IMR-90 (cell line): Measurements from ENCODE around the gene TTC39A. TPM values are rescaled to one million over a fixed set of nuclear protein-coding genes. Genes with fewer than 3 reads are reported as not detected.

Experiments used
- ATAC-seq: fragments of 200-7000 bp; cut with Tn5 transposase; 2 replicates; pipeline ENCODE4 v1.9.1; 2020; ENCODE audit warnings: low read depth, mild to moderate bottlenecking, moderate library complexity
- BruUV-seq: library from RNA; stranded (reverse); fragments of 400-500 nt; replicated peaks from 2 replicates; lab custom pipeline; 2021; lab: Mats Ljungman, UMichigan
- CTCF ChIA-PET: fragments of 300-600 bp; formaldehyde crosslinking; extraction: SDS; loops from one replicate; lab custom pipeline; 2021; ENCODE audit warnings: antibody characterized with exemption; lab: Yijun Ruan, JAX
- POLR2A ChIA-PET: fragments of 300-600 bp; sonication (Branson Sonifier 250); formaldehyde crosslinking; loops from one replicate; lab custom pipeline; 2022; ENCODE audit warnings: antibody characterized with exemption; ENCODE audit not compliant: unreplicated experiment; lab: Charles Lee
- DNase-seq: peaks from one replicate; pipeline ENCODE4 v3.0.0; 2013
- H2AFZ ChIP-seq: replicated peaks from 2 replicates; pipeline ENCODE3; 2013; ENCODE audit warnings: low read length, mild to moderate bottlenecking; ENCODE audit not compliant: poor library complexity
- H2AK5ac ChIP-seq: 2 replicates; pipeline ENCODE4 v1.6.1; 2013; ENCODE audit warnings: low read depth, low read length, inconsistent platforms
- H2AK9ac ChIP-seq: replicated peaks from 2 replicates; pipeline ENCODE3; 2013; ENCODE audit warnings: mild to moderate bottlenecking, low read depth, low read length, moderate library complexity; ENCODE audit not compliant: poor library complexity
- H2BK120ac ChIP-seq: 2 replicates; pipeline ENCODE4 v1.6.1; 2013; ENCODE audit warnings: low read depth, low read length, inconsistent platforms
- H2BK15ac ChIP-seq: 3 replicates; pipeline ENCODE4 v1.6.1; 2013; ENCODE audit warnings: low read depth, low read length, inconsistent platforms
- H2BK20ac ChIP-seq: 2 replicates; pipeline ENCODE4 v1.6.1; 2013; ENCODE audit warnings: low read depth, mild to moderate bottlenecking, inconsistent platforms, low read length, moderate library complexity
- H2BK5ac ChIP-seq: 2 replicates; pipeline ENCODE4 v1.6.1; 2013; ENCODE audit warnings: mild to moderate bottlenecking, low read depth, low read length, inconsistent platforms; ENCODE audit not compliant: poor library complexity, severe bottlenecking
- H3K14ac ChIP-seq: replicated peaks from 2 replicates; pipeline ENCODE4 v1.6.1; 2013; ENCODE audit warnings: low read depth, low read length, inconsistent platforms
- H3K18ac ChIP-seq: 2 replicates; pipeline ENCODE4 v1.6.1; 2013; ENCODE audit warnings: low read depth, low read length, control low read depth
- H3K23ac ChIP-seq: 2 replicates; pipeline ENCODE4 v1.6.1; 2013; ENCODE audit warnings: low read depth, low read length, inconsistent platforms
- H3K27ac ChIP-seq: 2 replicates; pipeline ENCODE4 v1.5.1; 2013; ENCODE audit warnings: mild to moderate bottlenecking, control low read depth, low read length; ENCODE audit not compliant: insufficient read depth
- H3K27me3 ChIP-seq: 2 replicates; pipeline ENCODE4 v1.6.1; 2013; ENCODE audit warnings: low read length; ENCODE audit not compliant: control insufficient read depth, insufficient read depth
- H3K36me3 ChIP-seq: 2 replicates; pipeline ENCODE4 v1.6.1; 2013; ENCODE audit warnings: low read length, mixed read lengths; ENCODE audit not compliant: control insufficient read depth, insufficient read depth
- H3K4ac ChIP-seq: 2 replicates; pipeline ENCODE4 v1.6.1; 2013; ENCODE audit warnings: low read depth, low read length, inconsistent platforms
- H3K4me1 ChIP-seq: 2 replicates; pipeline ENCODE4 v1.6.1; 2013; ENCODE audit warnings: low read length, mixed read lengths; ENCODE audit not compliant: control insufficient read depth, insufficient read depth
- H3K4me2 ChIP-seq: 2 replicates; pipeline ENCODE4 v1.6.1; 2013; ENCODE audit warnings: low read depth, mild to moderate bottlenecking, control low read depth, low read length, moderate library complexity
- H3K4me3 ChIP-seq: 2 replicates; pipeline ENCODE4 v1.5.1; 2013; ENCODE audit warnings: low read depth, mild to moderate bottlenecking, control low read depth, low read length, moderate library complexity; ENCODE audit not compliant: insufficient read depth
- H3K56ac ChIP-seq: 2 replicates; pipeline ENCODE4 v1.6.1; 2013; ENCODE audit warnings: low read length, inconsistent platforms; ENCODE audit not compliant: insufficient read depth; ENCODE audit errors: extremely low read depth
- H3K79me1 ChIP-seq, 2 experiments: 2 replicates each; pipeline ENCODE4 v1.6.1; 2013; ENCODE audit warnings: low read length in 2 of 2, inconsistent platforms in 1 of 2, low read depth in 1 of 2
- H3K9ac ChIP-seq: 2 replicates; pipeline ENCODE4 v1.6.1; 2013; ENCODE audit warnings: low read depth, low read length, control low read depth
- H3K9me1 ChIP-seq: 2 replicates; pipeline ENCODE4 v1.6.1; 2013; ENCODE audit warnings: low read length, inconsistent platforms; ENCODE audit not compliant: insufficient read depth
- H3K9me3 ChIP-seq: 2 replicates; pipeline ENCODE4 v1.6.1; 2013; ENCODE audit warnings: low read length; ENCODE audit not compliant: control insufficient read depth, insufficient read depth
- H4K20me1 ChIP-seq: 2 replicates; pipeline ENCODE4 v1.6.1; 2013; ENCODE audit warnings: low read length, inconsistent platforms; ENCODE audit not compliant: insufficient read depth
- H4K5ac ChIP-seq: 2 replicates; pipeline ENCODE4 v1.6.1; 2013; ENCODE audit warnings: mild to moderate bottlenecking, low read depth, low read length, control low read depth
- H4K8ac ChIP-seq, 2 experiments: 2 replicates each; pipeline ENCODE4 v1.6.1; 2013; ENCODE audit warnings: low read depth in 2 of 2, low read length in 2 of 2, control low read depth in 1 of 2, inconsistent platforms in 1 of 2
- H4K91ac ChIP-seq: 2 replicates; pipeline ENCODE4 v1.6.1; 2013; ENCODE audit warnings: low read depth, low read length, inconsistent platforms; ENCODE audit not compliant: insufficient read depth
- CEBPB ChIP-seq: IDR thresholded peaks from 2 replicates; pipeline ENCODE4 v1.6.1; 2012; ENCODE audit warnings: low read depth, low read length, improper control_type of control experiment
- CHD1 ChIP-seq: IDR thresholded peaks from 2 replicates; pipeline ENCODE4 v1.6.1; 2012; ENCODE audit warnings: low read depth, low read length, improper control_type of control experiment
- MAZ ChIP-seq: IDR thresholded peaks from 2 replicates; pipeline ENCODE4 v1.6.1; 2012; ENCODE audit warnings: low read depth, mild to moderate bottlenecking, low read length, improper control_type of control experiment, moderate library complexity, borderline replicate concordance
- MXI1 ChIP-seq: IDR thresholded peaks from 2 replicates; pipeline ENCODE4 v1.6.1; 2012; ENCODE audit warnings: low read depth, mild to moderate bottlenecking, low read length, moderate library complexity, borderline replicate concordance
- NFE2L2 ChIP-seq: fragments of 150-350 bp; IDR thresholded peaks from 2 replicates; pipeline ENCODE4 v1.6.1; 2016; ENCODE audit warnings: low read depth, mild to moderate bottlenecking, low read length
- WGBS, 2 experiments: methylation state at CpG; one replicate each; pipeline versions ENCODE4 v1.1.5 to v1.1.7; 2013; ENCODE audit warnings: missing lambda C conversion rate in 2 of 2; ENCODE audit not compliant: insufficient read length in 1 of 2; ENCODE audit errors: extremely low coverage in 2 of 2; 5-methylcytosine and 5-hydroxymethylcytosine counted together
- dilution Hi-C: fragments of 300-500 bp; cut with HindIII; formaldehyde crosslinking; loops from one replicate; pipeline ENCODE4 v1.14.3; 2018; ENCODE audit warnings: low sequenced_read_pairs; ENCODE audit not compliant: unreplicated experiment
- in situ Hi-C: fragments of 300-500 bp; cut with MboI; formaldehyde crosslinking; loops from 3 replicates; pipeline ENCODE4 v1.14.3; 2019; ENCODE audit warnings: low sequenced_read_pairs, inconsistent platforms, mixed read lengths
- intact Hi-C: fragments of 100-400 bp; cut with micrococcal nuclease; formaldehyde crosslinking; loops from 2 replicates; pipeline ENCODE4 v1.10.0; 2022
- polyA plus RNA-seq, 3 experiments: library from polyadenylated mRNA; depleted of rRNA; stranded (reverse); fragments of >200 nt; gene quantifications; 2 replicates each; pipeline ENCODE4 v1.2.3, GENCODE V29; 2012; ENCODE audit warnings: low replicate concordance in 1 of 3
- total RNA-seq: library from RNA; depleted of rRNA; stranded (reverse); fragments of >200 nt; gene quantifications from 2 replicates; pipeline ENCODE4 v1.2.3, GENCODE V29; 2012

The TTC39A gene
- total and polyA plus RNA-seq, 2 of the 4 experiments (the other 2 are of a cell fraction): 0.62 to 0.72 TPM

- no peak overlapping the region for H3K4ac ChIP-seq
- no peak overlapping the region for H3K18ac ChIP-seq
- H3K9ac ChIP-seq: no peak overlapping the region
- H4K20me1 ChIP-seq: no peaks in the 10 kb centered on the region
- no peak overlapping the region for H2AFZ ChIP-seq
- CTCF ChIA-PET: interaction anchor here (1.4 kb wide), 1 partner anchor 15 kb away, joined by 3 read pairs; no protein-coding TSS in a partner anchor
- H3K9me3 ChIP-seq: no peaks in the 10 kb centered on the region
- H2BK20ac ChIP-seq: no peak overlapping the region
- no peak overlapping the region for H2AK9ac ChIP-seq
- TF ChIP-seq CHD1: no peak
- no peak for TF ChIP-seq MXI1
- TF ChIP-seq NFE2L2: no peak
- TF ChIP-seq CEBPB: no peak
- no peak for TF ChIP-seq MAZ
- H4K91ac ChIP-seq: no peak overlapping the region
- no peaks in the 10 kb centered on the region for H3K27me3 ChIP-seq
- H2AK5ac ChIP-seq: no peak overlapping the region
- H3K4me3 ChIP-seq: no peak overlapping the region
- no peak overlapping the region for H3K4me2 ChIP-seq
- no peak overlapping the region for H3K23ac ChIP-seq
- peaks cover 0 to 12% of the 10 kb centered on the region in 2 experiments; a peak in 1 of 4 replicates for H3K79me1 ChIP-seq
- peaks cover 7% of the 10 kb centered on the region; the same call in 1 of the 2 replicates for H3K9me1 ChIP-seq
- DNase-seq (no peak), ATAC-seq (no peak)
- H3K36me3 ChIP-seq: peaks cover 1% of the 10 kb centered on the region
- no peak overlapping the region for H4K5ac ChIP-seq
- no peak overlapping the region for H3K56ac ChIP-seq
- BruUV-seq: no TSS peak
- no peak overlapping the region for H2BK5ac ChIP-seq
- no peak overlapping the region for H4K8ac ChIP-seq
- peaks cover 3% of the 10 kb centered on the region; the same call in 1 of the 2 replicates for H3K4me1 ChIP-seq
- intact Hi-C loops: no loop called here
- no peak overlapping the region for H3K27ac ChIP-seq
- no peak overlapping the region for H2BK120ac ChIP-seq
- H3K14ac ChIP-seq: no peak overlapping the region
- dilution Hi-C loops: no loop called here
- POLR2A ChIA-PET: no interaction called here
- WGBS, 2 experiments: no CpG with 5 or more reads among the region's 5 CpGs
- in situ Hi-C loops: no loop called here
- no peak overlapping the region for H2BK15ac ChIP-seq
Measured at GRCh38 chr1:51281807-51282206, 48.6 kb downstream of the TTC39A start.
